K562 (cell line): ENCODE data around the gene ZKSCAN3. TPM values are rescaled to one million over a fixed set of nuclear protein-coding genes. Genes with fewer than 3 reads are reported as not detected.
A peak's percentile ranks its signal among the peaks of the same experiment; 100 is the strongest.

Source experiments
- ARID4B ChIP-seq: sonication (generic); formaldehyde crosslinking; IDR thresholded peaks from 2 replicates; pipeline ENCODE4 v1.8.0; 2022; ENCODE audit warnings: mild to moderate bottlenecking, missing genetic modification reagents
- C11orf30 ChIP-seq: fragments of 450-650 bp; IDR thresholded peaks from 2 replicates; pipeline ENCODE4 v1.6.1; 2016; ENCODE audit warnings: low read depth, mild to moderate bottlenecking
- CBX1 ChIP-seq: sonication (generic); IDR thresholded peaks from 2 replicates; pipeline ENCODE4 v1.6.1; 2016; ENCODE audit warnings: antibody characterized with exemption, low read depth, mild to moderate bottlenecking
- E2F4 ChIP-seq: sonication (generic); formaldehyde crosslinking; IDR thresholded peaks from 2 replicates; pipeline ENCODE4 v1.8.0; 2022; ENCODE audit warnings: mild to moderate bottlenecking, low read depth, missing genetic modification reagents
- ETV6 ChIP-seq, 3 experiments: fragments of 150-350 bp in 1 of 3; sonication (generic) in 1 of 3; formaldehyde crosslinking in 1 of 3; IDR thresholded peaks; 2 replicates each; pipeline versions ENCODE4 v1.6.1 to v1.8.0; 2014 to 2022; ENCODE audit warnings: borderline replicate concordance in 2 of 3, low read depth in 2 of 3, antibody characterized with exemption in 1 of 3, low read length in 1 of 3, mild to moderate bottlenecking in 1 of 3, missing genetic modification reagents in 1 of 3
- LEF1 ChIP-seq: fragments of 450-650 bp; IDR thresholded peaks from 2 replicates; pipeline ENCODE4 v1.6.1; 2016; ENCODE audit warnings: mild to moderate bottlenecking
- NFIX ChIP-seq: fragments of 250-450 bp; sonication (Bioruptor Pico); IDR thresholded peaks from 2 replicates; pipeline ENCODE4 v1.4.0; 2020; ENCODE audit warnings: low read depth, mild to moderate bottlenecking, moderate library complexity
- NR2F6 ChIP-seq: fragments of 450-650 bp; formaldehyde crosslinking; IDR thresholded peaks from 2 replicates; pipeline ENCODE4 v1.4.0; 2020; ENCODE audit warnings: mild to moderate bottlenecking
- PTRF ChIP-seq: fragments of 450-650 bp; IDR thresholded peaks from 2 replicates; pipeline ENCODE4 v1.6.1; 2016; ENCODE audit warnings: mild to moderate bottlenecking, missing genetic modification characterization, missing compliant biosample characterization
- ZNF184 ChIP-seq: sonication (generic); formaldehyde crosslinking; IDR thresholded peaks from 2 replicates; pipeline ENCODE4 v1.5.0; 2020; ENCODE audit warnings: missing genetic modification reagents
- ZNF217 ChIP-seq: sonication (generic); formaldehyde crosslinking; IDR thresholded peaks from 2 replicates; pipeline ENCODE4 v1.8.0; 2022; ENCODE audit warnings: mild to moderate bottlenecking, missing genetic modification reagents
- ZNF23 ChIP-seq: fragments of 250-450 bp; sonication (Bioruptor Pico); IDR thresholded peaks from 2 replicates; pipeline ENCODE4 v1.4.0; 2020; ENCODE audit warnings: mild to moderate bottlenecking
- ZNF253 ChIP-seq: fragments of 250-450 bp; sonication (Bioruptor Pico); conservative IDR thresholded peaks from 2 replicates; pipeline ENCODE4 v1.6.1; 2021; ENCODE audit warnings: mild to moderate bottlenecking
- ZNF444 ChIP-seq: fragments of 250-450 bp; sonication (Bioruptor Pico); IDR thresholded peaks from 2 replicates; pipeline ENCODE4 v1.4.0; 2020; ENCODE audit warnings: mild to moderate bottlenecking, moderate library complexity
- ZNF717 ChIP-seq: fragments of 250-450 bp; sonication (Bioruptor Pico); IDR thresholded peaks from 2 replicates; pipeline ENCODE4 v1.5.0; 2021
- polyA plus RNA-seq, 8 experiments: library from polyadenylated mRNA; depleted of rRNA in 4 of 8; stranded (reverse) in 5 of 8; unstranded in 3 of 8; fragments of >200 nt; fragmentation: Nextera tagmentation in 2 of 8; fragmentation: Illumina TruSeq in 1 of 8; extraction: Ambion mirVana in 2 of 8; extraction: Trizol in 1 of 8; gene quantifications; 2 replicates each; pipeline versions ENCODE4 v1.2.1 to v1.2.3, GENCODE V29; 2011 to 2014; ENCODE audit warnings: inconsistent platforms in 1 of 8, missing spikeins in 1 of 8
- total RNA-seq, 7 experiments: library from RNA; depleted of rRNA in 6 of 7; stranded (reverse); fragments of >200 nt in 6 of 7; fragmentation: Illumina TruSeq in 2 of 7; extraction: Trizol in 2 of 7; gene quantifications; 2 replicates each; pipeline versions ENCODE4 v1.2.1 to v1.2.3, GENCODE V29; 2011 to 2021; ENCODE audit warnings: low replicate concordance in 1 of 7
- TF ChIP-seq, protein P1 (sequence below): sonication (generic); formaldehyde crosslinking; IDR thresholded peaks from 2 replicates; pipeline ENCODE4 v1.8.0; 2023; ENCODE audit warnings: missing genetic modification reagents, mild to moderate bottlenecking, borderline replicate concordance

Gene ZKSCAN3
- total and polyA plus RNA-seq, 9 of the 15 experiments (the other 6 are each of a cell fraction or from before 2014, with no cell fraction given): 3.0 to 12.4 (median 10.2) TPM

DNA sequence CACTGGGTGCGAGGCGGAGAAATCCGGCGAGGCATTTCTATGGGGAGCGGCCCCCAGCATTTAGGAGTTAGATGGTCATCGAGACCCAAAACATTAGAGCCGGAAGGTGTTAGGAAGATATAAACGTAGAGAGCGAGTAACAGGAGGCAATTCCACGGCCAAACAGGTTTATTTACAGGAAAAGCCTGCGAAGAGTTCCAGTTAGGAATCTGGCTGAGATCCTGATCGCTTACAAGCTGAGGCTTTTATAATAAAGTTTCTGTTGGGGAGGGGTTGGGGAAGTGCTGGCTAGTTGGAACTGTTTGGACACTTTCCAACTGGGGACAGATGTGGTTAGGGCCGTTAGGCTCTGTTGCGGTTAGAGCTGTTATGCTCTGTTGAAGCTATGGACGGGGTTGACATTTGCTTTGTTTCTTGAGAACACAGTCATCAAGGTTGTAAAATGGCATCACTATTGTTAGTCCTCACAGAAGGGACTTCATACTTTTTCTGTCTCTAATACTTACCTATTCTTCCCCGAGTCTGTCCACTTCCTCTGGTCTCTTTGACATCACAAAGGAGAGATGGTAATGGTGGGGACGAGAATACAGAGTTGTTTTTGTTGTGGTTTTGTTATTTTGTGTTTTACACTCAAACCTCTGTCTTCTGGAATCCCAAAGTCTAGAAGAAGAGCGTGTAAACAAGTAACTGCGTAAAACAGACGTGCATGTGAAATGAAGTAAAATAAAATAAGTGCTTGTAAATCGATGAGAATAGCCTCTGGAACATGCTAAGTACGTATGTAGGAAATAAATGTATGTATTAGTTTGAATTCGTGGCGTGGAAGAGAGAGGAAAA lies 13.2 kb upstream of the ZKSCAN3 start (continued):
- no peak for TF ChIP-seq ARID4B (CRISPR knock-in tag)
- TF ChIP-seq NFIX: no peak
- TF ChIP-seq ZNF23 (CRISPR knock-in tag): peak; percentile 93
- TF ChIP-seq ZNF253 (CRISPR knock-in tag): no peak; the same call in 1 of the 2 replicates
- TF ChIP-seq ZNF217 (CRISPR knock-in tag): no peak
- no peak for TF ChIP-seq E2F4 (CRISPR knock-in tag)
- TF ChIP-seq, protein P1, sequence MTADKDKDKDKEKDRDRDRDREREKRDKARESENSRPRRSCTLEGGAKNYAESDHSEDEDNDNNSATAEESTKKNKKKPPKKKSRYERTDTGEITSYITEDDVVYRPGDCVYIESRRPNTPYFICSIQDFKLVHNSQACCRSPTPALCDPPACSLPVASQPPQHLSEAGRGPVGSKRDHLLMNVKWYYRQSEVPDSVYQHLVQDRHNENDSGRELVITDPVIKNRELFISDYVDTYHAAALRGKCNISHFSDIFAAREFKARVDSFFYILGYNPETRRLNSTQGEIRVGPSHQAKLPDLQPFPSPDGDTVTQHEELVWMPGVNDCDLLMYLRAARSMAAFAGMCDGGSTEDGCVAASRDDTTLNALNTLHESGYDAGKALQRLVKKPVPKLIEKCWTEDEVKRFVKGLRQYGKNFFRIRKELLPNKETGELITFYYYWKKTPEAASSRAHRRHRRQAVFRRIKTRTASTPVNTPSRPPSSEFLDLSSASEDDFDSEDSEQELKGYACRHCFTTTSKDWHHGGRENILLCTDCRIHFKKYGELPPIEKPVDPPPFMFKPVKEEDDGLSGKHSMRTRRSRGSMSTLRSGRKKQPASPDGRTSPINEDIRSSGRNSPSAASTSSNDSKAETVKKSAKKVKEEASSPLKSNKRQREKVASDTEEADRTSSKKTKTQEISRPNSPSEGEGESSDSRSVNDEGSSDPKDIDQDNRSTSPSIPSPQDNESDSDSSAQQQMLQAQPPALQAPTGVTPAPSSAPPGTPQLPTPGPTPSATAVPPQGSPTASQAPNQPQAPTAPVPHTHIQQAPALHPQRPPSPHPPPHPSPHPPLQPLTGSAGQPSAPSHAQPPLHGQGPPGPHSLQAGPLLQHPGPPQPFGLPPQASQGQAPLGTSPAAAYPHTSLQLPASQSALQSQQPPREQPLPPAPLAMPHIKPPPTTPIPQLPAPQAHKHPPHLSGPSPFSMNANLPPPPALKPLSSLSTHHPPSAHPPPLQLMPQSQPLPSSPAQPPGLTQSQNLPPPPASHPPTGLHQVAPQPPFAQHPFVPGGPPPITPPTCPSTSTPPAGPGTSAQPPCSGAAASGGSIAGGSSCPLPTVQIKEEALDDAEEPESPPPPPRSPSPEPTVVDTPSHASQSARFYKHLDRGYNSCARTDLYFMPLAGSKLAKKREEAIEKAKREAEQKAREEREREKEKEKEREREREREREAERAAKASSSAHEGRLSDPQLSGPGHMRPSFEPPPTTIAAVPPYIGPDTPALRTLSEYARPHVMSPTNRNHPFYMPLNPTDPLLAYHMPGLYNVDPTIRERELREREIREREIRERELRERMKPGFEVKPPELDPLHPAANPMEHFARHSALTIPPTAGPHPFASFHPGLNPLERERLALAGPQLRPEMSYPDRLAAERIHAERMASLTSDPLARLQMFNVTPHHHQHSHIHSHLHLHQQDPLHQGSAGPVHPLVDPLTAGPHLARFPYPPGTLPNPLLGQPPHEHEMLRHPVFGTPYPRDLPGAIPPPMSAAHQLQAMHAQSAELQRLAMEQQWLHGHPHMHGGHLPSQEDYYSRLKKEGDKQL (CRISPR knock-in tag): no peak
- TF ChIP-seq ZNF184 (CRISPR knock-in tag): no peak
- TF ChIP-seq ZNF717: peak; percentile 85; the same call in 1 of the 2 replicates
- TF ChIP-seq ETV6 (IDR thresholded peaks at IDR 0.05; ENCODE audit: borderline replicate concordance in 1 of 2, low read depth in 2 of 2, low read length in 1 of 2): no peak; a peak in 2 of 4 replicates
- TF ChIP-seq ETV6 (CRISPR knock-in tag; IDR thresholded peaks at IDR 0.05; ENCODE audit: borderline replicate concordance): no peak
- TF ChIP-seq CBX1: no peak
- peak; percentile 89 for TF ChIP-seq ZNF444 (CRISPR knock-in tag)
- 0 out of 2 replicates have a peak, but pooled peaks have one; percentile 47 for TF ChIP-seq LEF1
- TF ChIP-seq PTRF (tag): peak; percentile 70; the same call in 1 of the 2 replicates
- peak; percentile 88 for TF ChIP-seq NR2F6
- no peak for TF ChIP-seq C11orf30
